GM12878 (cell line): ENCODE results near the gene CSRP2.

Experiments
- CBFB ChIP-seq: IDR thresholded peaks from 2 replicates; pipeline ENCODE4 v1.6.1; 2016; ENCODE audit warnings: antibody characterized with exemption, low read depth
- CTCF ChIP-seq, 3 experiments: IDR thresholded peaks in 2 of 3; conservative IDR thresholded peaks in 1 of 3; 2 replicates each; pipeline ENCODE4 v1.5.1; 2011; ENCODE audit warnings: low read depth in 3 of 3, low read length in 3 of 3, mild to moderate bottlenecking in 3 of 3, control low read depth in 2 of 3, moderate library complexity in 2 of 3, inconsistent platforms in 1 of 3, mixed read lengths in 1 of 3; ENCODE audit not compliant: control insufficient read depth in 2 of 3, insufficient read depth in 1 of 3; ENCODE audit errors: extremely low read depth in 1 of 3
- ESRRA ChIP-seq: IDR thresholded peaks from 2 replicates; pipeline ENCODE4 v1.6.1; 2012; ENCODE audit warnings: mild to moderate bottlenecking, low read length, improper control_type of control experiment
- FOS ChIP-seq: IDR thresholded peaks from 3 replicates; pipeline ENCODE4 v1.6.1; 2011; ENCODE audit warnings: borderline replicate concordance; ENCODE audit not compliant: insufficient read length; ENCODE audit errors: extremely low read depth
- IKZF1 ChIP-seq: fragments of 450-650 bp; conservative IDR thresholded peaks from 2 replicates; pipeline ENCODE4 v1.6.1; 2017; ENCODE audit warnings: antibody characterized with exemption, mild to moderate bottlenecking
- JUNB ChIP-seq: IDR thresholded peaks from 2 replicates; pipeline ENCODE4 v1.6.1; 2016; ENCODE audit warnings: antibody characterized with exemption, mild to moderate bottlenecking
- JUND ChIP-seq: IDR thresholded peaks from 2 replicates; pipeline ENCODE4 v1.6.1; 2012; ENCODE audit warnings: low read depth, mild to moderate bottlenecking, low read length, improper control_type of control experiment, moderate library complexity
- POLR2AphosphoS5 ChIP-seq: IDR thresholded peaks from 2 replicates; pipeline ENCODE4 v1.6.1; 2011; ENCODE audit warnings: mild to moderate bottlenecking, low read length, inconsistent platforms
- SIN3A ChIP-seq: IDR thresholded peaks from 2 replicates; pipeline ENCODE4 v1.6.1; 2012; ENCODE audit warnings: low read depth, low read length, improper control_type of control experiment
- STAT3 ChIP-seq: IDR thresholded peaks from 2 replicates; pipeline ENCODE4 v1.6.1; 2011; ENCODE audit warnings: low read depth, low read length, improper control_type of control experiment

- no peak for TF ChIP-seq JUND
- TF ChIP-seq STAT3, result no peak
- no peak for TF ChIP-seq SIN3A
- no peak for TF ChIP-seq CBFB
- TF ChIP-seq JUNB, result no peak
- no peak for TF ChIP-seq IKZF1
- TF ChIP-seq POLR2AphosphoS5, result no peak
- no peak for TF ChIP-seq CTCF (IDR thresholded peaks at IDR 0.05 in 2 of 3, conservative IDR thresholded peaks at IDR 0.05 in 1 of 3; ENCODE audit: control insufficient read depth in 2 of 3, extremely low read depth in 1 of 3, insufficient read depth in 1 of 3, low read depth in 3 of 3, low read length in 3 of 3)
- no peak for TF ChIP-seq FOS
- TF ChIP-seq ESRRA, result no peak
Observed at GRCh38 chr12:76813265-76813664, 65.6 kb downstream of the CSRP2 start.
